ENCODE results near the gene SLC9A9.

DNA sequence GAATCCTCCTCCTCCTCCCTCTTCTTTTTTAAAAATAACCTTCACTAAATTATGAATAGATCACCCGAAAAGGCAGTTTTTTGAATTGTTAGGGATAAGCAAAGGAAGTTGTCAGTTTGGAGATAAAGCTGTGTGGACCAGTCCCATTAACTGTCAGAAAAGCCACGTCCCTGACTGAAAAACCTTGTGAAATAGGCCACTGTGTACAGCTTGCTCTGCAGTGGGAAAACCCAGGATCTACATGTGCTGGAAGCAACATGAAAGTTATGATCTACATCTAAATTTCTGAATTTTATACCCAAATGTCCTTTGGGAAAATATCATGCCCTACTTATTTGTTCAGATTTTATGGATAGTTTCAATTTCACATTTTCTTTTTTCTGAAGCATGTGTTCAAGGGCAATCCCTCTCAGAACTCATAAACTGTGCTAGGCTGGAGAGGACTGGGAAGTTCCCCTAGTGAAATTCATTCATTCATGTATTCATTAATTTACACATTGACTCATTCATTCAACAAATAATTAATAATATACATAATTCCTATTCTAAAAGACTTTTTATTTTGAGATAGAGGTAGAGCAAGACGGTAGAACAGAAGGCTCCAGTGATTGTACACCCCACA, 149.5 kb downstream of the SLC9A9 start:
- TF ChIP-seq CTCF (IDR thresholded peaks at IDR 0.05) = no peak
- no peak for TF ChIP-seq POLR2AphosphoS5 (IDR thresholded peaks at IDR 0.05)

Measured in esophagus muscularis mucosa (tissue), 3 donors.